Activated naive CD8-positive, alpha-beta T cell treated with anti-CD3 and anti-CD28 coated beads, Interleukin-2, amount 10 ng/mL, durations not matched to agents 7 days and 5 days (primary cell): Measurements from ENCODE around the gene FGFR2. TPM values are rescaled to one million over a fixed set of nuclear protein-coding genes. Genes with fewer than 3 reads are reported as not detected.
"Not testable (repeated sequence)": the region's sequence is repeated elsewhere in the genome, so short reads cannot be mapped to it uniquely, and the experiment has no call there.

Experiments used
- ATAC-seq: fragments of 150-1000 bp; cut with Tn5 transposase; one replicate; pipeline ENCODE4 v1.10.0; 2021; ENCODE audit warnings: low read depth, moderate library complexity
- POLR2A ChIA-PET: fragments of 350-600 bp; sonication (Branson Sonifier 250); formaldehyde crosslinking; loops from one replicate; lab custom pipeline; 2021; ENCODE audit warnings: antibody characterized with exemption; lab: Charles Lee
- DNase-seq: peaks from one replicate; pipeline ENCODE4 v3.0.0; 2021
- H3K27ac Mint-ChIP-seq: one replicate; pipeline ENCODE4 v1.8.0; 2022; ENCODE audit warnings: mild to moderate bottlenecking, mixed read lengths
- H3K27me3 Mint-ChIP-seq: one replicate; pipeline ENCODE4 v1.8.0; 2022; ENCODE audit warnings: mild to moderate bottlenecking, moderate library complexity, mixed read lengths
- H3K36me3 Mint-ChIP-seq: one replicate; pipeline ENCODE4 v1.8.0; 2021; ENCODE audit warnings: mild to moderate bottlenecking, mixed read lengths
- H3K4me1 Mint-ChIP-seq: one replicate; pipeline ENCODE4 v1.8.0; 2021; ENCODE audit warnings: mixed read lengths
- H3K4me3 Mint-ChIP-seq: one replicate; pipeline ENCODE4 v1.8.0; 2022; ENCODE audit warnings: mild to moderate bottlenecking, moderate library complexity, mixed read lengths
- H3K9me3 Mint-ChIP-seq: one replicate; pipeline ENCODE4 v1.8.0; 2021; ENCODE audit warnings: mixed read lengths
- total RNA-seq, 2 experiments: library from RNA; stranded (reverse); gene quantifications; one replicate each; pipeline ENCODE4 v1.2.3, GENCODE V29; 2021

FGFR2 gene
- total RNA-seq, 2 experiments from 2014 or later, result 0.89 to 1.1 TPM

DNA sequence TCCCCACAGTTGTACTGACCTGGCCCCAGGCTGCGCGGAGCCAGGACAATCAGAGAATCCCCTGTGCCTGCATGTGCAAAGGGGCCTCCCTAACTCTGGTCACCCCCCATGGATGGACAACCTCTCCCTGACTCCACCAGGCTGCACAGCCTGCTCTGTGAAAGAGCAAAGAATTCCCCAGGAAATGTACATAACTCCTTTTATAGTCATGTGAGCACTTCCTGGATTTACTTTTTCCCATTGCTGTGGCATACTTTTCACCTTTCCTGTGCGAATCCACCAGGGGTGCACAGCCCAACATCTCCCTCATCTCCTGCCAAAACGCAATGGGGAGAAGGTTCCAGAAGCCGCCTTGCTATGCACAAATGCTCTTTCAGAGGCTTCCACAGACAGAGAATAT is 27.9 kb downstream of the FGFR2 start:
- peaks cover 1% of the 10 kb centered on the region for H3K9me3 Mint-ChIP-seq
- H3K4me3 Mint-ChIP-seq, result no peak overlapping the region
- no peaks in the 10 kb centered on the region for H3K4me1 Mint-ChIP-seq
- peaks cover 2% of the 10 kb centered on the region for H3K27me3 Mint-ChIP-seq
- H3K36me3 Mint-ChIP-seq, result no peaks in the 10 kb centered on the region
- ATAC-seq (no peak), DNase-seq (no peak)
- no peak overlapping the region for H3K27ac Mint-ChIP-seq
- POLR2A ChIA-PET, result no interaction called here

DNA sequence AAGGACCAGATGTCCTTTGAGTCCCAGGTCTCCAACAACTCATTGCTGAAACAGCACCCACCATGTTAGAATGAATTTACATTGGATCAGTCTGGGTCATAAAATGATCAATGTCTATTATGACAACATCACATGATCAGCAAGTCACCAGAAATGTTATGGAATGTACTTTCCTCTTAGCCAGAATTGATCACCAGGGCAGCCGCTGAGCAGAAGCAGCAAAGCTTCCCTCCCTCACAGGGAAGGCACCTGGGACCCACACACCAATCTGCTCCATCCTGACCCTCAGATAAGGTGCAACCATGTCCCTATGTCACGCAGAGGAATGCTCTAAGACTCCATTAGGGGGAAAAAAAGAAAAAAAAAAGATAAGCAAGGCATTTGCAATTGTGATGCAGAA is 30.0 kb downstream of the FGFR2 start:
- Mint-ChIP-seq H3K27me3 (no peaks in the 10 kb centered on the region), H3K4me1 (no peaks in the 10 kb centered on the region), H3K27ac (no peak overlapping the region)

DNA sequence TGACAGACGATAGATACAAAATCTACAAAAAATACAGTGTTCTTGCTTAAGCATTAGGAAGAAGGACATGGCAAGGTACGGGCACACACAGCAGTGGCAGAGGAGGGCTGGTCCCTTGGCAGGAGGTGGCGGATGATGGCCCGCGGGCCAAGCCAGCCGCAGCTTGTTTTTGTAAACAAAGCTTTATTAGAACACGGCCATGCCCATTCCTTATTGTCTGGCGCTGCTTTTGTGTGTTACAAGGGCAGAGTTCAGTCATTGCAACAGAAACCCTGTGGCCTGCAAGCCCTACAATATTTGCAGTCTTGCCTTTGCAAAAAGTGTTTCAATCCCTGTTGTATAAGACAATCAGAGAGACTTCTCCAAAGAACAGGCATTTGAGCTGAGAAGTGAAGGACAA is 30.7 kb downstream of the FGFR2 start:
- H3K9me3 Mint-ChIP-seq, result peaks cover 1% of the 10 kb centered on the region
- no peaks in the 10 kb centered on the region for H3K4me1 Mint-ChIP-seq
- DNase-seq (no peak), ATAC-seq (no peak)
- H3K36me3 Mint-ChIP-seq, result no peaks in the 10 kb centered on the region
- H3K4me3 Mint-ChIP-seq, result no peak overlapping the region
- no peak overlapping the region for H3K27ac Mint-ChIP-seq
- H3K27me3 Mint-ChIP-seq, result no peaks in the 10 kb centered on the region
- POLR2A ChIA-PET, result no interaction called here

More for the DNA sequence above, 30.0 kb downstream of the FGFR2 start:
- Mint-ChIP-seq H3K36me3 (no peaks in the 10 kb centered on the region), H3K4me3 (no peak overlapping the region), H3K9me3 (peaks cover 1% of the 10 kb centered on the region)
- DNase-seq (no peak), ATAC-seq (no peak)
- POLR2A ChIA-PET, result no interaction called here

DNA sequence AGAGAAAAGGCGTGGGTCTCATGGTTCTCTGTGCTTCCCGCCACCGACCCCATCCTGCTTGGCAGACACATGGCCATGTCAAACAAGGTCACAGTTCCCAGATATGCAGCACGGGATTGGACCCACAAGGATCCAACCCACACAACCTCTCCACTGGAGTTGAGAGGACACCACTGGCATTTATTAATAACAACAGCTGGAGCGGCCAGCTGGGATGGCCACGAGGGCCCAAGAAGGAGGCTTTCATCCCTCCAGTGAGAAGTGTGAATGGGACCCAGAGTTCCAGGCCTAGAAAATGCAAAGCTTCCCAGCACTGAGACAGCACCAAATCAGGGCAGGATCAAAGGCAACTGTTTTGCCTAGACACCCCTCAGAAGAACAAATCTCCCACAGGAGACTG is 31.5 kb downstream of the FGFR2 start:
- peaks cover 1% of the 10 kb centered on the region for H3K9me3 Mint-ChIP-seq
- H3K4me3 Mint-ChIP-seq, result no peak overlapping the region
- POLR2A ChIA-PET, result no interaction called here
- no peak overlapping the region for H3K27ac Mint-ChIP-seq
- no peaks in the 10 kb centered on the region for H3K4me1 Mint-ChIP-seq
- ATAC-seq (no peak), DNase-seq (no peak)
- no peaks in the 10 kb centered on the region for H3K27me3 Mint-ChIP-seq
- H3K36me3 Mint-ChIP-seq, result no peaks in the 10 kb centered on the region

DNA sequence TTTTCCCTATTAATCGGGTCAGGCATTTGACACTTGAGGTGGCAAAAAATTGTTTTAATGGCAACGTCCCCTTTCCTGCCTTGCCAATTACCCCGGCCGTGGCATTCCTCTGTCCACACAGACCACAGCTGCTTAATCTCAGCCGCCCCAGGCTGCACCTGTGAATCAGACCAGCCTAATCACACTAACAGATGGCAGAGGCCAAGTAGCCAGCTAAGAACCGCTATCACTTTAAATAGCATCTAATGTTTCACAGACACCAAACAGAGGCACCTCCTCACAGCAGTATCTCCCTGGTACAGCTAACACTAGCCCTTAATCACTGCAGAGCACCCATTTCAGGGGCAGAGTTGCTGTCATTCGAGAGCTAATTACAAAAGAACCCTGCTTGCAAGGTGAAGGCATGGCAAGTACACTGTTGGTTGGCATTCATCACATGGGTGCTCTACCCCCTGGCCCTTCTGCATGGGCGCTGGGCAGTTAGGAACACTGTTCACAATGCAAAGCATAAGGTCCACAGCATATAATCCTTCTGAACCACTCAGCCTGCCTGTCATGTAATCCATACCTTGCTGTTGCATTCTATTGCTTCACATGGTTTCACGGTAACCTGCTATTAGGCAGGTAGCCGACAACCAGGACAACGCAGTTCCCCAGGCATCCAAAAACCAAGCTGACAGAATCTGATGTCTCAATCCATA is 38.8 kb downstream of the FGFR2 start:
- POLR2A ChIA-PET, result no interaction called here
- H3K27me3 Mint-ChIP-seq, result no peaks in the 10 kb centered on the region
- no peak overlapping the region for H3K27ac Mint-ChIP-seq
- no peak overlapping the region for H3K4me3 Mint-ChIP-seq
- H3K9me3 Mint-ChIP-seq, result no peaks in the 10 kb centered on the region
- no peaks in the 10 kb centered on the region for H3K36me3 Mint-ChIP-seq
- DNase-seq, result no peak
- no peak for ATAC-seq
- H3K4me1 Mint-ChIP-seq, result no peaks in the 10 kb centered on the region

DNA sequence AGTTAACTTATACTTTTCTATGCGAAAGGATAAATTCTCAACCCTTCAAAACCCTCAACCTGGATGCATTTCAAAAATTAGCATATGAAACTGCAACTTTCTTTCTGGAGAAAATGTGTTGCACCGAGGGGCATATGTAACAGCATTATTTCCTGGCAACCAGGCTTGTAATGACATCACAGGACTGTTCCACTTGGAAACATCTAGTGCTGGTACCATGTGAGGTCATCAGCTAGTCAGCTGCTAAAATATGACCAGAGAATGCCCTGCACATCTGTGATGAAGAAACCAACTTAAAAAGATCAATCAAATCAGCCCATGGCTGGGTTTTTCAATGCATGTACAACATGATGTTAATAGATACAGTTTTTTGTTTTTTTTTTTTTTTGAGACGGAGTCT is 40.0 kb downstream of the FGFR2 start:
- Mint-ChIP-seq H3K4me3 (no peak overlapping the region), H3K4me1 (no peaks in the 10 kb centered on the region), H3K27ac (no peak overlapping the region), H3K9me3 (no peaks in the 10 kb centered on the region), H3K36me3 (no peaks in the 10 kb centered on the region), H3K27me3 (no peaks in the 10 kb centered on the region)
- ATAC-seq (no peak), DNase-seq (no peak)
- POLR2A ChIA-PET, result no interaction called here

DNA sequence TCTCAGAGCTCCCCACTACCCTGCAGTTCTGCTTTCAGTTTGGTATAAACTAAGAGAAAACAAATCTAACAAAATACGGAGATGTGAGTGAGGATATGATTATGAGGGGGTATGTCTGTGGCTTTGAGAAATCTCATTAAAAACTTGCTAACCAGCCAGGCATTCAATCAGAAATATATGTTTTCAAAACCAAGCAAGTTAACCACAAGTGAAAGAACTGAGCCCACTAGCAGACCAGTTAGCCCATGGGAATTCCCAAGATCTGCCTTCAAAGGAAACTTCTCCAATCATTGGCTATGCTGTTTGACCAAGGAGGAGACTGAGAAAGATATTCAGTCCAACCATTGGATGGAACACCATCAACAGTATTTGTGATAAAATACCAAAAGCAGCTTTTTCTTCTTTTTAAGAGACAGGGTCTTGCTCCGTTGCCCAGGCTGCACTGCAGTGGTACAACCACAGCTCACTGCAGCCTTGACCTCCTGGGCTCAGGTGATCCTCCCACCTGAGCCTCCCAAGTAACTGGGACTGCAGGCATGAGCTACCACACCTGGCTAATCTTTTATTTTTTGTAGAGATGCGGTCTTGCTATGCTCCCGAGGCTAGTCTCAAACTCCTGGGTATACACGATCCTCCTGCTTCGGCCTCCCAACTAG is 41.2 kb downstream of the FGFR2 start:
- POLR2A ChIA-PET, result no interaction called here
- ATAC-seq (no peak), DNase-seq (no peak)
- Mint-ChIP-seq H3K27me3 (no peaks in the 10 kb centered on the region), H3K9me3 (no peaks in the 10 kb centered on the region), H3K4me1 (no peaks in the 10 kb centered on the region), H3K4me3 (no peak overlapping the region), H3K36me3 (no peaks in the 10 kb centered on the region), H3K27ac (no peak overlapping the region)

DNA sequence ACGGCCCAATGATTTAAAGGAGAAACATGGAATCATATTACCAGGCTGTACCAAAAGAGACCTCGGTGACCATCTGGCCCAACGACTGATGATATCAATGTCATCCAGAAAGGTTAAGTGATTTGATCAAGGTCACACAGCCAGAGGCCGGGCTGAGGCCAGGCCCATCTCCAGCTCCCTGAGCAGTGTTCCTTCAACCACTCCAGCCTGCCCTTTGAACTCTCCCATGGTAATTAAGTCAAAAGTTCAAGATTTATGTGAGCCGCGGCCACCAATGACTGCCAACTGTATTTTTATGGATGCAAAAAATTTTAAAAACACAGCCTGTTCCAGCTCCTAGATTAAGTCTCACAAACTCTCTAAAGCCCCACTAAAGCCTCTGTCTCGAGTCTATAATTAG is 41.8 kb downstream of the FGFR2 start:
- Mint-ChIP-seq H3K27ac (no peak overlapping the region), H3K27me3 (no peaks in the 10 kb centered on the region), H3K9me3 (no peaks in the 10 kb centered on the region), H3K36me3 (no peaks in the 10 kb centered on the region), H3K4me1 (no peaks in the 10 kb centered on the region), H3K4me3 (no peak overlapping the region)
- ATAC-seq (no peak), DNase-seq (no peak)
- POLR2A ChIA-PET, result no interaction called here

DNA sequence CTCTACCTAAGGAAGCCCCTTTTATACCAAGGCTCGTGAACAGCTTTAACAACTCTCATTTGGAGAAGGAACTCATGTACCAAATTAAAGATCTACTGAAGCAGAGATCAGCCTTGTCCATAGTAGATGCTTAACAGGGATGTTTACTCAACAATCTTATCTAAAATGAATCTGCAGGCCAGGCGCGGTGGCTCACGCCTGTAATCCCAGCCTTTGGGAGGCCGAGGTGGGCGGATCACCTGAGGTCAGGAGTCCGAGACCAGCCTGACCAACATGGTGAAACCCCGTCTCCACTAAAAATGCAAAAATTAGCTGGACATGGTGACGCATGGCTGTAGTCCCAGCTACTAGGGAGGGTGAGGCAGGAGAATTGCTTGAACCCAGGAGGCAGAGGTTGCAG is 43.3 kb downstream of the FGFR2 start:
- H3K4me3 Mint-ChIP-seq, POLR2A ChIA-PET: not testable (repeated sequence)

DNA sequence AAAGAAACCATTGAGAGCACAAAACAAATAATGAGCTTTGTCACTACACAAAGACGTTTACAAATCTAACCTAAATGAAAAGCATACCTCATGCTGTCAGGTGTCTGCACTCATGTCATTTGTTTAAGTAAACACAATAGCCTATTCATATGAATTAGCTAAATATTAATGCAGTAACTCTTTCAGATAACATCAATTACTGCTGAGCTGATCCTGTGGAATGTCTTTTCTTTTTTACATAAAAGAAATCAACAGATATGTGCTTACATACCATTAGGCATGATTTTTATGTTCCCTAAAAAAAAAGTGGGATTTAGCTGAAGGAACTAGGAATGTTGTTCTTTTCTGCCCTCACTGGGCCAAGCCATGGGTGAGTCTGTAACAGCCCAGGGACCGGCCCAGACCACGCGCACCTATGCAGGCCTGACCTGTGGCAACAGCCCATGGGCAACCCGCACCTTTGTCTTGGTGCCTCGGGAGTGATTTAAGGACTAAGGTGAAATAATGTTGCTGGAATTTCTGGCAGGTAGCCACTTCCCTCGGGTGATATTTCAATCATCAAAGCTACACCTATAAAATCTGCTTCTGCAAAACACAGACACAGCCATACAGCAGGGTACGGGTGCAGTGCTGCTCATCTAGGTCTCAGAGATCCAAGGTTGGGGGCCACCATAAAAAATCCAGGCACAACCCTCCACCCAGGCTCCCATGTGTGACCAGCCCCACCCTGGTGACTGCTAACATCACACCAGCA is 44.6 kb downstream of the FGFR2 start:
- Mint-ChIP-seq H3K9me3 (peaks cover 5% of the 10 kb centered on the region), H3K4me1 (no peaks in the 10 kb centered on the region), H3K27ac (no peak overlapping the region), H3K4me3 (no peak overlapping the region), H3K27me3 (no peaks in the 10 kb centered on the region), H3K36me3 (no peaks in the 10 kb centered on the region)
- ATAC-seq (no peak), DNase-seq (no peak)
- POLR2A ChIA-PET, result no interaction called here

More for the DNA sequence above, 43.3 kb downstream of the FGFR2 start:
- ATAC-seq, H3K9me3 Mint-ChIP-seq, DNase-seq, H3K27me3 Mint-ChIP-seq, H3K36me3 Mint-ChIP-seq, H3K4me1 Mint-ChIP-seq, H3K27ac Mint-ChIP-seq: not testable (repeated sequence)

DNA sequence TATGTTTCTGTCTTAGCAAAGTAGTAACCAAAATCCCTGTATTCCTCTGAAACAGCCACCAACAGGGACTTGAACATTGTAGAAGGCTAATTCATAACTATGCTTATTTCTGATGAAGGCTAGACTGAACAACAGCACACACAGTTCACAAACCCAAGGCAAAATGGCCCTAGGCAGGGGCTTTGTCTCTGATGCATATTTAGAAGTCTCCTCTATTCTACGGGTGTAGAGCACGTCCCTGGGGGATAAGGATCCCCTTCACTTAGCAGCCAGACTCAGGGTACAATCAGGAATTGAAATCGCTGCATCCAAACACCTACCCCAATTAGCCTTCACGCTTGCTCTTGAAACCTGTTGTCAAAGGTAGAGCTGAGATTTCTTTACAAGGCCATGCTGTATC is 45.5 kb downstream of the FGFR2 start:
- no peak overlapping the region for H3K4me3 Mint-ChIP-seq
- POLR2A ChIA-PET, result no interaction called here
- H3K36me3 Mint-ChIP-seq, result no peaks in the 10 kb centered on the region
- ATAC-seq (no peak), DNase-seq (no peak)
- no peaks in the 10 kb centered on the region for H3K4me1 Mint-ChIP-seq
- no peaks in the 10 kb centered on the region for H3K27me3 Mint-ChIP-seq
- H3K27ac Mint-ChIP-seq, result no peak overlapping the region
- H3K9me3 Mint-ChIP-seq, result peaks cover 5% of the 10 kb centered on the region

DNA sequence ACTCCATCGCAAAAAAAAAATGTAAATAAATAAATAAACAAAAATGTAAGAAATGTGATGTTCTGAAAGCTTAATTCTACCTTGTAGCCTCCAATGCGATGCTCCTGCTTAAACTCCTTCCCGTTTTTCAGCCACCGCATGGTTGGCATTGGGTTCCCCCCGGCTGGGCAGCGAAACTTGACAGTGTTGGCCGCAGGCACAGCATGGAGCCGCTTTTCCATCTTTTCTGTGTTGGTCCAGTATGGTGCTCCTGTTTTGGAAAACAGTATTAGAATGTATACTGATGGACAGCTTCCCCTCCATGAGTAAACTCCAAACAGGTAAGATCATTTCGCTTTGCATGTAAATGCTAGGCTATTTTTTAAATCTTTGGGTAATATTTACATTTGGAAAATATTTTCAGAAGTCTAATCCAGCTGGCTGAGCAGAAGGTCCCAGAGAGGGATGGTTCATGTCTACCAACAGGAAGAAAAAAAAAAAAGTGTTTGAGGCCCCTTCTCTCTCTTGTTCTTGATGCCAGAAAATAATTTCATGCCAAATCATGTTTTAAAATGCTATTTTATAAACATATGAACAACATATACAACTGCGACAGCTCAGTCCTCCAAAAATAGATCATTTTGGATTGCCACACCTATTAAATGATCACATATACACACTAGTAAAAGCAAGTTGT is 46.9 kb downstream of the FGFR2 start:
- no peak for DNase-seq
- Mint-ChIP-seq H3K36me3 (no peaks in the 10 kb centered on the region), H3K9me3 (peaks cover 5% of the 10 kb centered on the region), H3K4me3 (no peak overlapping the region), H3K27me3 (no peaks in the 10 kb centered on the region), H3K4me1 (no peaks in the 10 kb centered on the region), H3K27ac (no peak overlapping the region)
- POLR2A ChIA-PET, result no interaction called here
- ATAC-seq, result no peak

DNA sequence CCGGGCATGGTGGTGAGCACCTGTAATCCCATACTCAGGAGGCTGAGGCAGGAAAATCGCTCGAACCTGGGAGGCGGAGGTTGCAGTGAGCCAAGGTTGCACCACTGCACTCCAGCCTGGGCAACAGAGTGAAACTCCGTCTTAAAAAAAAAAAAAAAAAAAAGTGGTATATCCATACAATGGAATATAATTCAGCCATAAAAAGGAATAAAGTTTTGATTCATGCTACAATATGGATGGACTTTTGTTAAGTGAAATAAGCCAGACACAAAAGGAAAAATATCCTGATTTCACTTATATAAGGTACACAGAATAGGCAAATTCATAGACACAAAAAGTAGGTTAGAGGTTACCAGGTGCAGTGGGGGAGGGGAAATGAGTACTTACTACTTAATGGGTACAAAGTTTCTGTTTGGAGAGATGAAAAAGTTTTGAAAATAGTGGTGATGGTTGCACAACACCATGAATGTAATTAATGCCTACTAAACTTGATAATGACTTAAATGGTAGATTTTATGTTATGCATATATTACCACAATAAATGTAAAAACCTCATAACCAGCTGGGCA is 53.9 kb downstream of the FGFR2 start:
- DNase-seq (no peak), ATAC-seq (no peak)
- no peaks in the 10 kb centered on the region for H3K4me1 Mint-ChIP-seq
- H3K27ac Mint-ChIP-seq, result no peak overlapping the region
- no peaks in the 10 kb centered on the region for H3K27me3 Mint-ChIP-seq
- H3K36me3 Mint-ChIP-seq, result no peaks in the 10 kb centered on the region
- POLR2A ChIA-PET, result no interaction called here
- peaks cover 3% of the 10 kb centered on the region for H3K9me3 Mint-ChIP-seq
- H3K4me3 Mint-ChIP-seq, result no peak overlapping the region
